Measurements from ENCODE around the gene TMEM198.

- TF ChIP-seq CTCF (conservative IDR thresholded peaks at IDR 0.05; ENCODE audit: low read length) (no peak), EZH2phosphoT487 (IDR thresholded peaks at IDR 0.05; ENCODE audit: borderline replicate concordance) (no peak)
Observed at GRCh38 chr2:219511547-219512325, 32.1 kb upstream of the TMEM198 start.

All from Loucy (cell line).